ENCODE results near the gene OR13J1. TPM values are rescaled to one million over a fixed set of nuclear protein-coding genes. Genes with fewer than 3 reads are reported as not detected.
A peak's percentile ranks its signal among the peaks of the same experiment; 100 is the strongest.

Gene OR13J1
- not detected for total RNA-seq

GRCh38 chr9:35870351-35870923 lies at the start of gene OR13J1:
Gene OR13J1 (minus strand): TSS chr9:35870401. CDS start chr9:35870401, 0 bp downstream.
- Histone ChIP-seq H3K27ac (no peak within 1 kb of the TSS), H3K27me3 (no peaks in the 10 kb centered on the region), H3K4me1 (no peaks in the 10 kb centered on the region), H3K36me3 (no peaks in the 10 kb centered on the region), H3K9me3 (no peaks in the 10 kb centered on the region), H3K4me3 (no peak within 1 kb of the TSS)
- TF ChIP-seq POLR2A (IDR thresholded peaks at IDR 0.05) (no peak), CTCF (IDR thresholded peaks at IDR 0.05) (no peak), EP300 (IDR thresholded peaks at IDR 0.05) (no peak)
- DNase-seq (ENCODE audit: low spot score in 2 of 2) = no peak
- 86 to 90% methylated on average over 8 of the region's 8 CpGs for WGBS, 2 donors

GRCh38 chr9:35919212-35920008 lies 49.2 kb upstream of the OR13J1 start:
- H3K27me3 ChIP-seq = no peaks in the 10 kb centered on the region
- H3K27ac ChIP-seq = peak overlapping the region in 3 of 4 donors; percentile 5 to 68 (median 60)
- no peak for TF ChIP-seq CTCF (IDR thresholded peaks at IDR 0.05)
- no peak for TF ChIP-seq EP300 (IDR thresholded peaks at IDR 0.05)
- no peak for TF ChIP-seq POLR2A (IDR thresholded peaks at IDR 0.05)
- H3K36me3 ChIP-seq = no peaks in the 10 kb centered on the region
- no peak for DNase-seq (ENCODE audit: low spot score in 2 of 2)
- peaks cover 0 to 43% (median 15%) of the 10 kb centered on the region in 4 donors for H3K4me1 ChIP-seq
- 79 to 80% methylated on average over 3 of the region's 3 CpGs for WGBS, 2 donors
- no peak overlapping the region for H3K4me3 ChIP-seq
- H3K9me3 ChIP-seq = no peaks in the 10 kb centered on the region

- 89 to 91% methylated on average over 3 of the region's 3 CpGs for WGBS, 2 donors
- no peak for DNase-seq (ENCODE audit: low spot score in 2 of 2)
- H3K27ac ChIP-seq = peak overlapping the region in 3 of 4 donors; percentile 5 to 56 (median 16)
- no peaks in the 10 kb centered on the region for H3K9me3 ChIP-seq
- H3K4me1 ChIP-seq = peaks cover 0 to 39% (median 11%) of the 10 kb centered on the region in 4 donors
- TF ChIP-seq CTCF (IDR thresholded peaks at IDR 0.05) (no peak), EP300 (IDR thresholded peaks at IDR 0.05) (no peak), POLR2A (IDR thresholded peaks at IDR 0.05) (no peak)
- no peak overlapping the region for H3K4me3 ChIP-seq
- H3K36me3 ChIP-seq = no peaks in the 10 kb centered on the region
- no peaks in the 10 kb centered on the region for H3K27me3 ChIP-seq
Measured at GRCh38 chr9:35918780-35919179, 48.6 kb upstream of the OR13J1 start.

- H3K27me3 ChIP-seq = no peaks in the 10 kb centered on the region
- peaks cover 0 to 35% (median 7%) of the 10 kb centered on the region in 4 donors for H3K4me1 ChIP-seq
- peak overlapping the region in 2 of 4 donors; percentile 44 to 56 for H3K27ac ChIP-seq
- H3K9me3 ChIP-seq = no peaks in the 10 kb centered on the region
- H3K4me3 ChIP-seq = no peak overlapping the region
- TF ChIP-seq POLR2A (IDR thresholded peaks at IDR 0.05) = no peak
- TF ChIP-seq CTCF (IDR thresholded peaks at IDR 0.05) = no peak
- TF ChIP-seq EP300 (IDR thresholded peaks at IDR 0.05) = no peak
- no peak for DNase-seq (ENCODE audit: low spot score in 2 of 2)
- WGBS, 2 donors = 70 to 84% methylated on average over 3 to 4 of the region's 4 CpGs
- H3K36me3 ChIP-seq = no peaks in the 10 kb centered on the region
Measured at GRCh38 chr9:35917261-35917660, 47.1 kb upstream of the OR13J1 start.

GRCh38 chr9:35915681-35916294 lies 45.6 kb upstream of the OR13J1 start:
- Histone ChIP-seq H3K36me3 (no peaks in the 10 kb centered on the region), H3K27me3 (no peaks in the 10 kb centered on the region), H3K4me3 (no peak overlapping the region), H3K27ac (peak overlapping the region in 2 of 4 donors; percentile 38 to 56), H3K4me1 (peaks cover 0 to 47% (median 7%) of the 10 kb centered on the region in 4 donors), H3K9me3 (no peaks in the 10 kb centered on the region)
- no peak for DNase-seq (ENCODE audit: low spot score in 2 of 2)
- WGBS, 2 donors = 84 to 89% methylated on average over 16 of the region's 16 CpGs
- no peak for TF ChIP-seq EP300 (IDR thresholded peaks at IDR 0.05)
- no peak for TF ChIP-seq CTCF (IDR thresholded peaks at IDR 0.05)
- TF ChIP-seq POLR2A (IDR thresholded peaks at IDR 0.05) = no peak
